IMR-90 (cell line): ENCODE measurements around the gene FUS. TPM values are rescaled to one million over a fixed set of nuclear protein-coding genes. Genes with fewer than 3 reads are reported as not detected.

Experiments
- ATAC-seq: fragments of 200-7000 bp; cut with Tn5 transposase; 2 replicates; pipeline ENCODE4 v1.9.1; 2020; ENCODE audit warnings: low read depth, mild to moderate bottlenecking, moderate library complexity
- BruUV-seq: library from RNA; stranded (reverse); fragments of 400-500 nt; replicated peaks from 2 replicates; lab custom pipeline; 2021; lab: Mats Ljungman, UMichigan
- CTCF ChIA-PET: fragments of 300-600 bp; formaldehyde crosslinking; extraction: SDS; loops from one replicate; lab custom pipeline; 2021; ENCODE audit warnings: antibody characterized with exemption; lab: Yijun Ruan, JAX
- POLR2A ChIA-PET: fragments of 300-600 bp; sonication (Branson Sonifier 250); formaldehyde crosslinking; loops from one replicate; lab custom pipeline; 2022; ENCODE audit warnings: antibody characterized with exemption; ENCODE audit not compliant: unreplicated experiment; lab: Charles Lee
- DNase-seq: peaks from one replicate; pipeline ENCODE4 v3.0.0; 2013
- H2AFZ ChIP-seq: replicated peaks from 2 replicates; pipeline ENCODE3; 2013; ENCODE audit warnings: low read length, mild to moderate bottlenecking; ENCODE audit not compliant: poor library complexity
- H2AK5ac ChIP-seq: 2 replicates; pipeline ENCODE4 v1.6.1; 2013; ENCODE audit warnings: low read depth, low read length, inconsistent platforms
- H2AK9ac ChIP-seq: replicated peaks from 2 replicates; pipeline ENCODE3; 2013; ENCODE audit warnings: mild to moderate bottlenecking, low read depth, low read length, moderate library complexity; ENCODE audit not compliant: poor library complexity
- H2BK120ac ChIP-seq: 2 replicates; pipeline ENCODE4 v1.6.1; 2013; ENCODE audit warnings: low read depth, low read length, inconsistent platforms
- H2BK15ac ChIP-seq: 3 replicates; pipeline ENCODE4 v1.6.1; 2013; ENCODE audit warnings: low read depth, low read length, inconsistent platforms
- H2BK20ac ChIP-seq: 2 replicates; pipeline ENCODE4 v1.6.1; 2013; ENCODE audit warnings: low read depth, mild to moderate bottlenecking, inconsistent platforms, low read length, moderate library complexity
- H2BK5ac ChIP-seq: 2 replicates; pipeline ENCODE4 v1.6.1; 2013; ENCODE audit warnings: mild to moderate bottlenecking, low read depth, low read length, inconsistent platforms; ENCODE audit not compliant: poor library complexity, severe bottlenecking
- H3K14ac ChIP-seq: replicated peaks from 2 replicates; pipeline ENCODE4 v1.6.1; 2013; ENCODE audit warnings: low read depth, low read length, inconsistent platforms
- H3K18ac ChIP-seq: 2 replicates; pipeline ENCODE4 v1.6.1; 2013; ENCODE audit warnings: low read depth, low read length, control low read depth
- H3K23ac ChIP-seq: 2 replicates; pipeline ENCODE4 v1.6.1; 2013; ENCODE audit warnings: low read depth, low read length, inconsistent platforms
- H3K27ac ChIP-seq: 2 replicates; pipeline ENCODE4 v1.5.1; 2013; ENCODE audit warnings: mild to moderate bottlenecking, control low read depth, low read length; ENCODE audit not compliant: insufficient read depth
- H3K27me3 ChIP-seq: 2 replicates; pipeline ENCODE4 v1.6.1; 2013; ENCODE audit warnings: low read length; ENCODE audit not compliant: control insufficient read depth, insufficient read depth
- H3K36me3 ChIP-seq: 2 replicates; pipeline ENCODE4 v1.6.1; 2013; ENCODE audit warnings: low read length, mixed read lengths; ENCODE audit not compliant: control insufficient read depth, insufficient read depth
- H3K4ac ChIP-seq: 2 replicates; pipeline ENCODE4 v1.6.1; 2013; ENCODE audit warnings: low read depth, low read length, inconsistent platforms
- H3K4me1 ChIP-seq: 2 replicates; pipeline ENCODE4 v1.6.1; 2013; ENCODE audit warnings: low read length, mixed read lengths; ENCODE audit not compliant: control insufficient read depth, insufficient read depth
- H3K4me2 ChIP-seq: 2 replicates; pipeline ENCODE4 v1.6.1; 2013; ENCODE audit warnings: low read depth, mild to moderate bottlenecking, control low read depth, low read length, moderate library complexity
- H3K4me3 ChIP-seq: 2 replicates; pipeline ENCODE4 v1.5.1; 2013; ENCODE audit warnings: low read depth, mild to moderate bottlenecking, control low read depth, low read length, moderate library complexity; ENCODE audit not compliant: insufficient read depth
- H3K56ac ChIP-seq: 2 replicates; pipeline ENCODE4 v1.6.1; 2013; ENCODE audit warnings: low read length, inconsistent platforms; ENCODE audit not compliant: insufficient read depth; ENCODE audit errors: extremely low read depth
- H3K79me1 ChIP-seq, 2 experiments: 2 replicates each; pipeline ENCODE4 v1.6.1; 2013; ENCODE audit warnings: low read length in 2 of 2, inconsistent platforms in 1 of 2, low read depth in 1 of 2
- H3K9ac ChIP-seq: 2 replicates; pipeline ENCODE4 v1.6.1; 2013; ENCODE audit warnings: low read depth, low read length, control low read depth
- H3K9me1 ChIP-seq: 2 replicates; pipeline ENCODE4 v1.6.1; 2013; ENCODE audit warnings: low read length, inconsistent platforms; ENCODE audit not compliant: insufficient read depth
- H3K9me3 ChIP-seq: 2 replicates; pipeline ENCODE4 v1.6.1; 2013; ENCODE audit warnings: low read length; ENCODE audit not compliant: control insufficient read depth, insufficient read depth
- H4K20me1 ChIP-seq: 2 replicates; pipeline ENCODE4 v1.6.1; 2013; ENCODE audit warnings: low read length, inconsistent platforms; ENCODE audit not compliant: insufficient read depth
- H4K5ac ChIP-seq: 2 replicates; pipeline ENCODE4 v1.6.1; 2013; ENCODE audit warnings: mild to moderate bottlenecking, low read depth, low read length, control low read depth
- H4K8ac ChIP-seq, 2 experiments: 2 replicates each; pipeline ENCODE4 v1.6.1; 2013; ENCODE audit warnings: low read depth in 2 of 2, low read length in 2 of 2, control low read depth in 1 of 2, inconsistent platforms in 1 of 2
- H4K91ac ChIP-seq: 2 replicates; pipeline ENCODE4 v1.6.1; 2013; ENCODE audit warnings: low read depth, low read length, inconsistent platforms; ENCODE audit not compliant: insufficient read depth
- BHLHE40 ChIP-seq: fragments of 150-350 bp; IDR thresholded peaks from 2 replicates; pipeline ENCODE4 v1.6.1; 2016; ENCODE audit warnings: mild to moderate bottlenecking, low read depth, low read length
- CEBPB ChIP-seq: IDR thresholded peaks from 2 replicates; pipeline ENCODE4 v1.6.1; 2012; ENCODE audit warnings: low read depth, low read length, improper control_type of control experiment
- CHD1 ChIP-seq: IDR thresholded peaks from 2 replicates; pipeline ENCODE4 v1.6.1; 2012; ENCODE audit warnings: low read depth, low read length, improper control_type of control experiment
- CTCF ChIP-seq: conservative IDR thresholded peaks from 2 replicates; pipeline ENCODE4 v1.5.1; 2012; ENCODE audit warnings: mild to moderate bottlenecking, low read depth, low read length, improper control_type of control experiment
- FOS ChIP-seq: fragments of 150-350 bp; IDR thresholded peaks from 2 replicates; pipeline ENCODE4 v1.6.1; 2016; ENCODE audit warnings: low read depth, low read length
- MAFK ChIP-seq: IDR thresholded peaks from 2 replicates; pipeline ENCODE4 v1.6.1; 2012; ENCODE audit warnings: low read depth, low read length, improper control_type of control experiment
- MAZ ChIP-seq: IDR thresholded peaks from 2 replicates; pipeline ENCODE4 v1.6.1; 2012; ENCODE audit warnings: low read depth, mild to moderate bottlenecking, low read length, improper control_type of control experiment, moderate library complexity, borderline replicate concordance
- MXI1 ChIP-seq: IDR thresholded peaks from 2 replicates; pipeline ENCODE4 v1.6.1; 2012; ENCODE audit warnings: low read depth, mild to moderate bottlenecking, low read length, moderate library complexity, borderline replicate concordance
- NFE2L2 ChIP-seq: fragments of 150-350 bp; IDR thresholded peaks from 2 replicates; pipeline ENCODE4 v1.6.1; 2016; ENCODE audit warnings: low read depth, mild to moderate bottlenecking, low read length
- POLR2A ChIP-seq: IDR thresholded peaks from 2 replicates; pipeline ENCODE4 v1.6.1; 2012; ENCODE audit warnings: mild to moderate bottlenecking, low read depth, low read length
- RAD21 ChIP-seq: IDR thresholded peaks from 2 replicates; pipeline ENCODE4 v1.6.1; 2012; ENCODE audit warnings: low read length, improper control_type of control experiment
- RCOR1 ChIP-seq: IDR thresholded peaks from 2 replicates; pipeline ENCODE4 v1.6.1; 2012; ENCODE audit warnings: mild to moderate bottlenecking, low read length, improper control_type of control experiment; ENCODE audit not compliant: insufficient replicate concordance
- RFX5 ChIP-seq: IDR thresholded peaks from 2 replicates; pipeline ENCODE4 v1.8.0; 2012; ENCODE audit warnings: low read depth, mild to moderate bottlenecking, low read length, moderate library complexity
- SMC3 ChIP-seq: fragments of 150-350 bp; IDR thresholded peaks from 2 replicates; pipeline ENCODE4 v1.6.1; 2016; ENCODE audit warnings: low read depth, mild to moderate bottlenecking, antibody characterized with exemption, low read length, moderate library complexity
- WGBS, 2 experiments: methylation state at CpG; one replicate each; pipeline versions ENCODE4 v1.1.5 to v1.1.7; 2013; ENCODE audit warnings: missing lambda C conversion rate in 2 of 2; ENCODE audit not compliant: insufficient read length in 1 of 2; ENCODE audit errors: extremely low coverage in 2 of 2; 5-methylcytosine and 5-hydroxymethylcytosine counted together
- dilution Hi-C: fragments of 300-500 bp; cut with HindIII; formaldehyde crosslinking; loops from one replicate; pipeline ENCODE4 v1.14.3; 2018; ENCODE audit warnings: low sequenced_read_pairs; ENCODE audit not compliant: unreplicated experiment
- in situ Hi-C: fragments of 300-500 bp; cut with MboI; formaldehyde crosslinking; loops from 3 replicates; pipeline ENCODE4 v1.14.3; 2019; ENCODE audit warnings: low sequenced_read_pairs, inconsistent platforms, mixed read lengths
- intact Hi-C: fragments of 100-400 bp; cut with micrococcal nuclease; formaldehyde crosslinking; loops from 2 replicates; pipeline ENCODE4 v1.10.0; 2022
- polyA plus RNA-seq, 3 experiments: library from polyadenylated mRNA; depleted of rRNA; stranded (reverse); fragments of >200 nt; gene quantifications; 2 replicates each; pipeline ENCODE4 v1.2.3, GENCODE V29; 2012; ENCODE audit warnings: low replicate concordance in 1 of 3
- total RNA-seq: library from RNA; depleted of rRNA; stranded (reverse); fragments of >200 nt; gene quantifications from 2 replicates; pipeline ENCODE4 v1.2.3, GENCODE V29; 2012
- TF ChIP-seq, protein P1 (sequence below): fragments of 150-350 bp; IDR thresholded peaks from 2 replicates; pipeline ENCODE4 v1.6.1; 2016; ENCODE audit warnings: low read depth, mild to moderate bottlenecking, low read length, moderate library complexity, borderline replicate concordance
- TF ChIP-seq, protein P2 (sequence below): fragments of 150-350 bp; IDR thresholded peaks from 2 replicates; pipeline ENCODE4 v1.6.1; 2017; ENCODE audit warnings: mild to moderate bottlenecking, antibody characterized with exemption, low read length, low read depth

FUS gene
- total and polyA plus RNA-seq, 2 of the 4 experiments (the other 2 are of a cell fraction), result 42.8 to 340 TPM

- Histone ChIP-seq H2AK9ac (no peak overlapping the region), H3K9me3 (no peaks in the 10 kb centered on the region), H2AK5ac (no peak overlapping the region), H3K79me1 (no peaks in the 10 kb centered on the region), H2BK120ac (no peak overlapping the region), H4K20me1 (no peaks in the 10 kb centered on the region; the same call in 1 of the 2 replicates), H4K8ac (no peak overlapping the region), H3K27ac (no peak overlapping the region), H3K14ac (no peak overlapping the region), H3K4me1 (peaks cover 4% of the 10 kb centered on the region; the same call in 1 of the 2 replicates), H2BK15ac (no peak overlapping the region), H3K4me2 (no peak overlapping the region), H2AFZ (no peak overlapping the region), H3K27me3 (peaks cover 64% of the 10 kb centered on the region), H3K9me1 (no peaks in the 10 kb centered on the region), H3K23ac (no peak overlapping the region), H2BK20ac (no peak overlapping the region), H3K4ac (no peak overlapping the region), H4K5ac (no peak overlapping the region), H3K36me3 (no peaks in the 10 kb centered on the region), H4K91ac (no peak overlapping the region), H2BK5ac (no peak overlapping the region), H3K9ac (no peak overlapping the region), H3K4me3 (no peak overlapping the region), H3K56ac (no peak overlapping the region), H3K18ac (no peak overlapping the region)
- CTCF ChIA-PET, result interaction anchor here (1.0 kb wide), 1 partner anchor 169 kb away, joined by 3 read pairs; no protein-coding TSS in a partner anchor
- BruUV-seq, result no TSS peak
- intact Hi-C loops (loop anchor here (10.0 kb wide), 1 partner anchor 478 kb away; no protein-coding TSS in a partner anchor), dilution Hi-C loops (no loop called here), in situ Hi-C loops (no loop called here)
- DNase-seq (no peak), ATAC-seq (no peak)
- POLR2A ChIA-PET, result no interaction called here
- WGBS, 2 experiments, result 0% methylated on average over 1 of the region's 4 CpGs; no CpG with 5 or more reads in 1 of the 2 experiments
- TF ChIP-seq CEBPB (no peak), NFE2L2 (no peak), CHD1 (no peak), MXI1 (no peak), MAFK (no peak), CTCF (no peak), RFX5 (no peak), FOS (no peak), POLR2A (no peak), SMC3 (no peak), RAD21 (no peak), RCOR1 (no peak), BHLHE40 (no peak), MAZ (no peak)
- TF ChIP-seq, protein P1, sequence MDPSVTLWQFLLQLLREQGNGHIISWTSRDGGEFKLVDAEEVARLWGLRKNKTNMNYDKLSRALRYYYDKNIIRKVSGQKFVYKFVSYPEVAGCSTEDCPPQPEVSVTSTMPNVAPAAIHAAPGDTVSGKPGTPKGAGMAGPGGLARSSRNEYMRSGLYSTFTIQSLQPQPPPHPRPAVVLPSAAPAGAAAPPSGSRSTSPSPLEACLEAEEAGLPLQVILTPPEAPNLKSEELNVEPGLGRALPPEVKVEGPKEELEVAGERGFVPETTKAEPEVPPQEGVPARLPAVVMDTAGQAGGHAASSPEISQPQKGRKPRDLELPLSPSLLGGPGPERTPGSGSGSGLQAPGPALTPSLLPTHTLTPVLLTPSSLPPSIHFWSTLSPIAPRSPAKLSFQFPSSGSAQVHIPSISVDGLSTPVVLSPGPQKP, result no peak
- TF ChIP-seq, protein P2, sequence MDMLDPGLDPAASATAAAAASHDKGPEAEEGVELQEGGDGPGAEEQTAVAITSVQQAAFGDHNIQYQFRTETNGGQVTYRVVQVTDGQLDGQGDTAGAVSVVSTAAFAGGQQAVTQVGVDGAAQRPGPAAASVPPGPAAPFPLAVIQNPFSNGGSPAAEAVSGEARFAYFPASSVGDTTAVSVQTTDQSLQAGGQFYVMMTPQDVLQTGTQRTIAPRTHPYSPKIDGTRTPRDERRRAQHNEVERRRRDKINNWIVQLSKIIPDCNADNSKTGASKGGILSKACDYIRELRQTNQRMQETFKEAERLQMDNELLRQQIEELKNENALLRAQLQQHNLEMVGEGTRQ, result no peak
Observed at GRCh38 chr16:31217136-31217530, 37.2 kb downstream of the FUS start.
